ENCODE results near the gene TSPO. TPM values are rescaled to one million over a fixed set of nuclear protein-coding genes. Genes with fewer than 3 reads are reported as not detected.
A peak's percentile ranks its signal among the peaks of the same experiment; 100 is the strongest.

TSPO gene
- total and polyA plus RNA-seq, 2 experiments from 2014 or later: 896 to 970 TPM

GRCh38 chr22:43148581-43148980 is 2.8 kb upstream of the TSPO start:
- in situ Hi-C loops (cut with MboI): no loop called here
- no peak overlapping the region for H3K4me2 ChIP-seq (ENCODE audit: unreplicated experiment)
- 61 to 62% methylated on average over 6 of the region's 6 CpGs for WGBS, 2 experiments (ENCODE audit: low coverage in 1 of 2, low lambda C conversion rate in 2 of 2, missing lambda C conversion rate in 2 of 2)

GRCh38 chr22:43150731-43151206 is 590 bp upstream of the TSPO start:
- peak overlapping the region; percentile 97 for H3K4me3 ChIP-seq
- H2AFZ ChIP-seq: peak overlapping the region; percentile 78
- peak overlapping the region; percentile 97 for H3K4me2 ChIP-seq (ENCODE audit: unreplicated experiment)
- H3K9ac ChIP-seq: peak overlapping the region; percentile 94
- H3K9me3 ChIP-seq (ENCODE audit: low read depth): no peaks in the 10 kb centered on the region
- no peak for TF ChIP-seq EZH2 (IDR thresholded peaks at IDR 0.05; ENCODE audit: insufficient read depth, poor library complexity, severe bottlenecking)
- no peak for TF ChIP-seq EZH2phosphoT487 (IDR thresholded peaks at IDR 0.05; ENCODE audit: insufficient read depth, low read depth)
- peak; percentile 18 for DNase-seq
- H3F3A ChIP-seq (ENCODE audit: insufficient read depth): no peaks in the 10 kb centered on the region
- H3K4me1 ChIP-seq (ENCODE audit: insufficient read depth): peaks cover 11% of the 10 kb centered on the region; the same call in 1 of the 2 replicates
- no peaks in the 10 kb centered on the region for H3K36me3 ChIP-seq (ENCODE audit: low read depth)
- H3K9me2 ChIP-seq (ENCODE audit: insufficient read depth): no peaks in the 10 kb centered on the region
- 0 out of 2 replicates have a peak, but pooled peaks cover under 1% of the 10 kb centered on the region for H4K20me1 ChIP-seq (ENCODE audit: insufficient read depth)
- in situ Hi-C loops (cut with MboI): no loop called here
- H3K27me3 ChIP-seq (replicated peaks; ENCODE audit: insufficient read depth): no peaks in the 10 kb centered on the region
- WGBS, 2 experiments (ENCODE audit: low coverage in 1 of 2, low lambda C conversion rate in 2 of 2, missing lambda C conversion rate in 2 of 2): 65 to 69% methylated on average over 15 of the region's 15 CpGs
- no peak overlapping the region for H3K27ac ChIP-seq
- peaks cover 44% of the 10 kb centered on the region for H3K79me2 ChIP-seq (ENCODE audit: insufficient read depth)

More at GRCh38 chr22:43148581-43148980, 2.8 kb upstream of the TSPO start:
- no peak overlapping the region for H3K4me3 ChIP-seq
- H3K9me2 ChIP-seq (ENCODE audit: insufficient read depth): no peaks in the 10 kb centered on the region
- no peaks in the 10 kb centered on the region for H3K27me3 ChIP-seq (replicated peaks; ENCODE audit: insufficient read depth)
- H3F3A ChIP-seq (ENCODE audit: insufficient read depth): no peaks in the 10 kb centered on the region
- no peak for DNase-seq
- no peaks in the 10 kb centered on the region for H3K9me3 ChIP-seq (ENCODE audit: low read depth)
- no peaks in the 10 kb centered on the region for H3K36me3 ChIP-seq (ENCODE audit: low read depth)
- TF ChIP-seq EZH2phosphoT487 (IDR thresholded peaks at IDR 0.05; ENCODE audit: insufficient read depth, low read depth) (no peak), EZH2 (IDR thresholded peaks at IDR 0.05; ENCODE audit: insufficient read depth, poor library complexity, severe bottlenecking) (no peak)
- H2AFZ ChIP-seq: no peak overlapping the region
- peaks cover under 1% of the 10 kb centered on the region; the same call in 1 of the 2 replicates for H3K4me1 ChIP-seq (ENCODE audit: insufficient read depth)
- no peak overlapping the region for H3K9ac ChIP-seq
- peaks cover 22% of the 10 kb centered on the region for H3K79me2 ChIP-seq (ENCODE audit: insufficient read depth)
- H3K27ac ChIP-seq: no peak overlapping the region
- no peaks in the 10 kb centered on the region for H4K20me1 ChIP-seq (ENCODE audit: insufficient read depth)

GRCh38 chr22:43152003-43152356 is 621 bp downstream of the TSPO start:
- TF ChIP-seq EZH2 (IDR thresholded peaks at IDR 0.05; ENCODE audit: insufficient read depth, poor library complexity, severe bottlenecking): no peak
- TF ChIP-seq EZH2phosphoT487 (IDR thresholded peaks at IDR 0.05; ENCODE audit: insufficient read depth, low read depth): no peak
- H3K9ac ChIP-seq: peak overlapping the region; percentile 94
- in situ Hi-C loops (cut with MboI): no loop called here
- WGBS, 2 experiments (ENCODE audit: low coverage in 1 of 2, low lambda C conversion rate in 2 of 2, missing lambda C conversion rate in 2 of 2): 0 to 1% methylated on average over 18 of the region's 18 CpGs
- peaks cover 55% of the 10 kb centered on the region for H3K79me2 ChIP-seq (ENCODE audit: insufficient read depth)
- H3K9me2 ChIP-seq (ENCODE audit: insufficient read depth): no peaks in the 10 kb centered on the region
- DNase-seq: no peak
- H2AFZ ChIP-seq: peak overlapping the region; percentile 78
- no peaks in the 10 kb centered on the region for H3K27me3 ChIP-seq (replicated peaks; ENCODE audit: insufficient read depth)
- H3K36me3 ChIP-seq (ENCODE audit: low read depth): no peaks in the 10 kb centered on the region
- peaks cover 15% of the 10 kb centered on the region; the same call in 1 of the 2 replicates for H3K4me1 ChIP-seq (ENCODE audit: insufficient read depth)
- H3F3A ChIP-seq (ENCODE audit: insufficient read depth): no peaks in the 10 kb centered on the region
- 0 out of 2 replicates have a peak, but pooled peaks cover 5% of the 10 kb centered on the region for H4K20me1 ChIP-seq (ENCODE audit: insufficient read depth)
- peak overlapping the region; percentile 97 for H3K4me3 ChIP-seq
- H3K9me3 ChIP-seq (ENCODE audit: low read depth): no peaks in the 10 kb centered on the region
- H3K4me2 ChIP-seq (ENCODE audit: unreplicated experiment): peak overlapping the region; percentile 97
- H3K27ac ChIP-seq: peak overlapping the region; percentile 88

GRCh38 chr22:43152357-43153071 is 1.2 kb downstream of the TSPO start:
- H3K9me3 ChIP-seq (ENCODE audit: low read depth): no peaks in the 10 kb centered on the region
- TF ChIP-seq EZH2phosphoT487 (IDR thresholded peaks at IDR 0.05; ENCODE audit: insufficient read depth, low read depth): no peak
- TF ChIP-seq EZH2 (IDR thresholded peaks at IDR 0.05; ENCODE audit: insufficient read depth, poor library complexity, severe bottlenecking): no peak
- H3K4me1 ChIP-seq (ENCODE audit: insufficient read depth): peaks cover 15% of the 10 kb centered on the region; the same call in 1 of the 2 replicates
- H3K27ac ChIP-seq: peak overlapping the region; percentile 88
- no peaks in the 10 kb centered on the region for H3F3A ChIP-seq (ENCODE audit: insufficient read depth)
- WGBS, 2 experiments (ENCODE audit: low coverage in 1 of 2, low lambda C conversion rate in 2 of 2, missing lambda C conversion rate in 2 of 2): 0 to 2% methylated on average over 16 to 20 of the region's 22 CpGs
- peak; percentile 91 for DNase-seq
- H3K4me2 ChIP-seq (ENCODE audit: unreplicated experiment): peak overlapping the region; percentile 97
- peak overlapping the region; percentile 94 for H3K9ac ChIP-seq
- no peaks in the 10 kb centered on the region for H3K36me3 ChIP-seq (ENCODE audit: low read depth)
- in situ Hi-C loops (cut with MboI): no loop called here
- H3K9me2 ChIP-seq (ENCODE audit: insufficient read depth): no peaks in the 10 kb centered on the region
- H3K4me3 ChIP-seq: peak overlapping the region; percentile 97
- H3K79me2 ChIP-seq (ENCODE audit: insufficient read depth): peaks cover 60% of the 10 kb centered on the region
- H3K27me3 ChIP-seq (replicated peaks; ENCODE audit: insufficient read depth): no peaks in the 10 kb centered on the region
- 0 out of 2 replicates have a peak, but pooled peaks cover 5% of the 10 kb centered on the region for H4K20me1 ChIP-seq (ENCODE audit: insufficient read depth)
- peak overlapping the region; percentile 78 for H2AFZ ChIP-seq

Data from GM23248 (cell line).